ENCODE measurements around the gene VAV1.
"Not testable (repeated sequence)": the region's sequence is repeated elsewhere in the genome, so short reads cannot be mapped to it uniquely, and the experiment has no call there.

VAV1 gene

DNA sequence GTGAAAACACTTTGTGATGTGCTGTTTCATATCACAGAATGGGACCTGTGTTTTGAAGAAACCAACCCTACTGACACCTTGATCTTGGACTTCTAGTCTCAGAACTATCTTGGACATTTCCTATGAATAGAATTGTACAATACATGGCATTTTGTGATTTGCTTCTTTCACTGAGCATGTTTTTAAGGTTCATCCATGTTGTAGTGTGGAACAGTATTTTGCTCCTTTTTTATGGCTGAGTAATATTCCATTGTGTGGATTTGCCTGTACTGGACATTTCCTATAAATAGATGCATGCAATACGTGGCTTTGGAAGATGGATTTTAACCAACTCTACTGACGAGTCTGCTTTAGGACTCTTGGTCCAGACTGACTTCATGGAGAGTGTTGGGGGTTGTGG lies 46.8 kb downstream of the VAV1 start:
- DNase-seq, result no peak

DNA sequence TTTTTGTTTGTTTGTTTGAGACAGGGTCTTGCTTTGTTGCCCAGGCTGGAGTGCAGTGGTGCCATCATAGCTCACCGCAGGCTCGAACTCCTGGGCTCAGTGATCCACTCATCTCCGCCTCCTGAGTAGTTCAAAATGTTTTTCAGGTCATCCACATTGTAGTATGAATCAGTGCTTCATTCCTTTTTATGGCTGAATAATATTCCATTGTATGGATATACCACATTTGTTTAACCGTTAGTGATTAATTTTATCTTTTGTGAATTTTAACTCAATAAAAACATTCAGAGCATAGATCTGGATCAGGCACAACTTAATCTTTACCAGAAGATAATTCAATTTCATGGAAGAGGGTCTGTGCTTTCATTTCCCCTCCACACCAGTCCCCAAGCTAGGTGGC lies 47.7 kb downstream of the VAV1 start:
- no peak for DNase-seq

DNA sequence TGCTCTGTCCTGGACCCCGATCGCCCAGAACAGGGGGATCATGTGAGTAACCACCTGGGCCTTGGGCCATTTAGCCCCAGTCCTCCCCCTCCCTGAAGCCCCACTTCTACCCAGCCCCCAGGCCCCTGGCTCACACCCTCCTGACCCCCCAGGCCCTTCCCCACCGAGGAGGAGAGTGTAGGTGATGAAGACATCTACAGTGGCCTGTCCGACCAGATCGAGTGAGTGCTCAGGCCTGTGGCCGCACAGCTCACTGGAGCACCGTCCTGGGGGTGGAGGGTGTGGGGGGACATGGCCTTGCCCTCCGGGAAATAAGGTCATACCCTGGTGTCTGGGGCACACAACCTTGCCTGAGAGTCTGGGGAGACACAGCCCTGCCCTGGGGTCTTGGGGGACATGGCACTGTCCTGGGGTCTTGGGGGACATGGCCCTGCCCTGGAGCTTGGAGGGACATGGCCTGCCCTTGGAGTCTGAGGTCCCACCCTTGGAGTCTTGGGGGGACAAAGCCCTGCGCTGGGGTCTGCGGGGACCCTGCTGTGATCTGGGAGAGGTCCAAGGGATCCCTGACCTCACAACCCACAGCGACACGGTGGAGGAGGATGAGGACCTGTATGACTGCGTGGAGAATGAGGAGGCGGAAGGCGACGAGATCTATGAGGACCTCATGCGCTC lies 49.3 kb downstream of the VAV1 start:
- DNase-seq, result no peak

DNA sequence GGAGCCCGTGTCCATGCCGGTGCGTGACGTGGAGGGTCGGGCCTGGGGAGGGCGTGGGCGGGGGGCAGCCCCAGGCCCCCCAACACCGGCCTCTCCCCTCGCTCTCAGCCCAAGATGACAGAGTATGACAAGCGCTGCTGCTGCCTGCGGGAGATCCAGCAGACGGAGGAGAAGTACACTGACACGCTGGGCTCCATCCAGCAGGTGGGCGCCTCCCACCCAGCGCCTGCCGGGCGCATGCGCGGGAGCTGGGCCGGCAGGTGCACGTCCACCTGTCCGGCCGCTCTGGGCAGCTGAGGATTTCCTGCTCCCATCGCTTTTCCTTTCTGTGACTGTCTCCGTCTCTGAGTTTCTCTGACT lies 49.8 kb downstream of the VAV1 start:
- no peak for DNase-seq

DNA sequence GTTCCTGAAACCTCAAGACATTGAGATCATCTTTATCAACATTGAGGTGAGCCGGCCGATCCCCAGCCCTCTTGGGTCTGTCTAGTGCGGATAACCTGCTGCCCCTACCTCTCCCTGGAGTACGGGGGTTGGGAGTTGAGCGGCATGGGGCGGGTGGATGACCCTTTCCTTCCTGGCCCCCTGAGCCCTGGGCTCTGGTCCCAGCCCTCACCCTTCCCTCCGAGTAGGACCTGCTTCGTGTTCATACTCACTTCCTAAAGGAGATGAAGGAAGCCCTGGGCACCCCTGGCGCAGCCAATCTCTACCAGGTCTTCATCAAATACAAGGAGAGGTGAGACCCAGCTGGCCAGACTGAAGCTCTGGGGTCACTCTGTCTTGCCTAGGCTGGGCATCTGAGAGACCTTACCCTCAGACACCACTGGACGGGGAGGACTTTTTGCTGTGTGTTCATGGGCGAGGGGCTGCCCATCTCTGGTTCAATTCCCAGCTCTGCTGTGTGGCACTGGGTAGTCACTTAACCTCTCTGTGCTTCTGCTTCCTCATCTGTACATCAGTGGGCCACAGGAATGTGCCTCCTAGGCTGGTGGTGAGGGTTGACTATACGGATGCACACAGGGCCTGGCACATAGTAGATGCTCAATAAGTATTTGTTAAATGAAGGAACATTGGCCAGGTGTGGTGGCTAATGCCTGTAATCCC lies 52.7 kb downstream of the VAV1 start:
- DNase-seq, result no peak

DNA sequence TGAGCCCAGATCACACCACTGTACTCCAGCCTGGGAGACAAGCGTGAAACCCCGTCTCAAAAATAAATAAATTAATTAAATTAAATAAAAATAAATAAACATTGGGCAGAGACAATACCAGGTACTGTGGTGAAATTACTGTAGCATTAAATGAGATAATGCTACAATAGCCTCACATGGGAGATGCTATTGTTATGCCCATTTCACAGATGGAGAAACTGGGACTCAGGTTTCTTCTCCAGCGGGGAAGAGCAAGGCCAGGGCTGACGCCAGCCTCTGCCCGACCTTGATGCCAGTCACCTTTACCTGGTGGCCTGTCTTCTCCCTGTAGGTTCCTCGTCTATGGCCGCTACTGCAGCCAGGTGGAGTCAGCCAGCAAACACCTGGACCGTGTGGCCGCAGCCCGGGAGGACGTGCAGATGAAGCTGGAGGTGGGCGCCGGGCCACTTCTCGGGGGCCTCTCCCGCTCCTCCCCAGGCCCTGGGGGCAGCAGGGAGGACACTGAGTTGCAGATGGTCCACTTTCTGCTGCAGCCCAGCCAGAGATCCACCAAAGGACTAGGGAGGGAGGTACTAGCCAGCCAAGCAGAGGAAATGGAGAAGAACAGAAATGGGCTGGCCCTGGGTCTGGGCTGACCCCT lies 53.9 kb downstream of the VAV1 start:
- DNase-seq, result no peak

DNA sequence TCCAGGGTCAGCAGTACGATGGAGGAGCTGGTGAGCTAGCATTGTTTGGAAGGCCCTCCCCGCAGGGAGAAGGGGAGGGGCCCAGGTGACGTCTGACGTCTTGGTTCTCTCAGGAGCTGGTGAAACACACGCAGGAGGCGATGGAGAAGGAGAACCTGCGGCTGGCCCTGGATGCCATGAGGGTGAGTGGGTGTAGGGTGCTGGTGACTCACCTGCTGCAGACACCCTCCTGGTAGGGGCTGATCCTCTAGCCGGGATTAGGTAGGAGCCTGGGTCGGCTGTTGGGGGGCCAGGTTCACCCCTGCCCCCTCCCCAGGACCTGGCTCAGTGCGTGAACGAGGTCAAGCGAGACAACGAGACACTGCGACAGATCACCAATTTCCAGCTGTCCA lies 55.8 kb downstream of the VAV1 start:
- DNase-seq, result no peak

DNA sequence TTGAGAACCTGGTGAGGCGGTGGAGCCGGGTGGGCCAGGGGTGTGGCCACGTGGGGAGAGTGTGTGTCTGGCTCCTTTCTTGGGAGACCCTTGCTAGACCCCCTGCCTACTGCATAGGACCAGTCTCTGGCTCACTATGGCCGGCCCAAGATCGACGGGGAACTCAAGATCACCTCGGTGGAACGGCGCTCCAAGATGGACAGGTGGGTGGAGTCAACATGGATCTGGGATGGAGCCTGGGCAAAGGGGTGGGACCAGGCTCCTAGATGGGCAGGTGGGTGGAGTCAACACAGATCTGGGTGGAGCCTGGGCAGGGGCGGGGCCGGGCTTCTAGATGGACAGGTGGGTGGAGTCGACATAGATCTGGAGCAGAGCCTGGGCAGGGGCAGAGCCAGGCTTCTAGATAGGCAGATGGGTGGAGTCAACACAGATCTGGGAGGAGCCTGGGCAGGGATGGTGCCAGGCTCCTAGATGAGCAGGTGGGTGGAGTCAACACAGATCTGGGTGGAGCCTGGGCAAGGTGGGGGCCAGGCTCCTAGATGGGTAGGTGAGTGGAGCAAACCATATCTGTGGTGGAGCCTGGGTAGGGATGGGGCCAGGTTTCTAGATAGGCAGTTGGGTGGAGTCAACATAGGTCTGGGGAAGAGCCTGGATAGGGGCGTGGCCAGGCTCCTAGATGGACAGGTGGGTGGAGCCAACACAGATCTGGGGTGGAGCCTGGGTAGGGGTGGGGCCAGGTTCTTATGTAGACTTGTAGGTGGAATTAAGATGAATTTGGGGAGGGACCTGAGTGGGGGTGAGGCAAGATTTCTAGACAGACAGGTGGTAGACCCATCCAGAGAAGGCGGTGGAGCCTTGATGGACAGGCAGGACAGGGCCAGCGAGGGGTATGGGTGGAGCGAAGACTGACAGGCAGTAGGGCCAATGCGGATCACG lies 56.5 kb downstream of the VAV1 start:
- peak; percentile 35 for DNase-seq

DNA sequence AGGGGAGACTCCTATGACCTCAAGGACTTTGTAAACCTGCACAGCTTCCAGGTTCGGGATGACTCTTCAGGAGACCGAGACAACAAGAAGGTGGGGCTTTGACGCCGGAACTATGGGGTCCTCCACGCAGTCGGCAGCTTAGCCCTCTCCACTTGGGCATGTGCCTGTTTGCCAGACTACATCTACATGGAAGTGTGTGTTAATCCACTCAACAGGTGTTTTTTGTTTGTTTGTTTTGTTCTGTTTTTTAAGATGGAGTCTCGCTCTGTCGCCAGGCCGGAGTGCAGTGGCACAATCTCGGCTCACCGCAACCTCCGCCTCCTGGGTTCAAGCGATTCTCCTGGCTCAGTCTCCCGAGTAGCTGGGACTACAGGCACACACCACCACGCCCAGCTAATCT lies 57.3 kb downstream of the VAV1 start:
- not testable (repeated sequence) for DNase-seq

DNA sequence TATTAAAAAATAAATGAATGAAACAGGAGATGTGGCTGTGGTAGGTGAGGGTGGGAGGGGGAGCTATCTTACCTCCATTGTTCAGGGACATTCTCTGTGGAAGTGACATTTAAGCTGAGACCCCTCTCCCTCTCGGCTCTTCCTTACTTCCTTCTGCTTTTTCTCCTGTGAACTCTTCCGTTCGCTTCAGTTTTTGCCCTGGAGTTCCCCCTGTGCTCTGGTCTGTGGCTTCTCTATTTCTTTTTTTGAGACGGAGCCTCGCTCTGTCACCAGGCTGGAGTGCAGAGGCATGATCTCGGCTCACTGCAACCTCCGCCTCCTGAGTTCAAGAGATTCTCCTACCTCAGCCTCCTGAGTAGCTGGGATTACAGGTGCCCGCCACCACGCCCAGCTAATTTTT lies 58.6 kb downstream of the VAV1 start:
- not testable (repeated sequence) for DNase-seq

DNA sequence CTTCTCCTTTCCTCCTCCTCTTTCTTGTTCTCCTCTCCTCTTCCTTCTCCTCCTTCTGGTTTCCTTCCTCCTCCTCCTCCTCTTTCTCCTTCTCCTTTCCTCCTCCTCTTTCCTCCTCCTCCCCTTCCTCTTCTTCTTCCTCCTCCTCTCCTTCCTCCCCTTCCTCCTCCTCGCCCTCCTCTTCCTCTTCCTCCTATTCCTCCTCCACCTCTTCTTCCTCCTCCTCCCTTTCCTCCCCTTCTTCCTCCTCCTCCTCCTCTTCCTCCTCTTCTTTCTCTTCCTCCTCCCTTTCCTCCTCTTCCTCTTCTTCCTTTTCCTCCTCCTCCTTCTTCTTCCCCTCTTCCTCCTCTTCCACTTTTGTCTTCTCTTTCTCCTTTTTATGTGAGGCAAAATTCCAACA lies 59.9 kb downstream of the VAV1 start:
- no peak for DNase-seq

DNA sequence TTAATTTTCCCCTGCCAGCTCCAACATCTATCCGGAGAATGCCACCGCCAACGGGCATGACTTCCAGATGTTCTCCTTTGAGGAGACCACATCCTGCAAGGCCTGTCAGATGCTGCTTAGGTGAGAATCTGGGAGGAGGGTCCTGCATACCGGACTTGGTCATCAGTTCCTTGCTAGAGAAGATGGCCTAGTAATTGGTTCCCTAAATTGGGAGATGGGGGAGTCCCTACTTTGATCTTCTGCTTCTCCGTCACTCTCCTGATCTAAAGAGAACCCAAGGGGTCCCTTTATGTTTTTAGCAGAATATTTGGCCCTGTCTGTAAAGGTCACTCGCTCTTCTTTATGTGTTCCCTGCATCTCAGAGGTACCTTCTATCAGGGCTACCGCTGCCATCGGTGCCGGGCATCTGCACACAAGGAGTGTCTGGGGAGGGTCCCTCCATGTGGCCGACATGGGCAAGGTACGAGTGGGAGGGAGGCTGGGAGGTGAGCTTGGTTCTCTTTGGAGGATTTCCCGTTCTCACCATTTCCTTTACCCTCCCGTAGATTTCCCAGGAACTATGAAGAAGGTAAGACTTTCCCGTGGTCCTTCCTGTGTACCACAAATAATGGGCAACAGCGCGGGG lies 60.8 kb downstream of the VAV1 start:
- DNase-seq, result no peak

DNA sequence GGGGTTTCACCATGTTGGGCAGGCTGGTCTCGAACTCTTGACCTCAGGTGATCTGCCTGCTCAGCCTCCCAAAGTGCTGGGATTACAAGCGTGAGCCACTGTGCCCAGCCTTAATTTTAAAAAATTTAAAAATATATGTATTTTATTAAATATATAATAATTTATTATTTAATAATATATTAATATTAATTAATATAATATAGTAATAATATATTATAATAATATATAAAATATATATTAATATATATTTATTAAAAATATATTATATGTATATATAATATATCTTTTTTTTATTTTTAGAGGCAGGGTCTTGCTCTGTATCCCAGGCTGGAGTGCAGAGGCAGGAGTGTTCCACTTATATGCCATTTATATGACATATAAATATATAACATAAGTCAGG lies 61.9 kb downstream of the VAV1 start:
- no peak for DNase-seq

DNA sequence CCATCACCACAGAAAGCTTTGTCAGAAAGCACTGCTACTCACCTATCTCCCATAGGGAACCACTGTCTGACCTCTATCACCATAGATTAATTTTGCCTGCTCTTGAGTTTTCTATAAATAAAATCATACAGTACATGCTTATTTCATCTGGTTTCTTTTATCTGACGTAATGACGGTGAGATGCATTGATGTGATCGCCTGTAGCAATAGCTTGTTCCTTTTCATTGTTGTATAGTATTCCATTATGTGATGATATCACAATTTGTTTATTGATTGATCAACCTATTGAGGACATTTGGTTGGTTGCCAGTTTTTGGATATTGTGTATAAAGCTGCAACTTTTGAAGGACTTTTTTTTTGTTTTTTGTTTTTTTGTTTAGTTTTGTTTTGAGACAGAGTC lies 63.0 kb downstream of the VAV1 start:
- DNase-seq, result no peak

DNA sequence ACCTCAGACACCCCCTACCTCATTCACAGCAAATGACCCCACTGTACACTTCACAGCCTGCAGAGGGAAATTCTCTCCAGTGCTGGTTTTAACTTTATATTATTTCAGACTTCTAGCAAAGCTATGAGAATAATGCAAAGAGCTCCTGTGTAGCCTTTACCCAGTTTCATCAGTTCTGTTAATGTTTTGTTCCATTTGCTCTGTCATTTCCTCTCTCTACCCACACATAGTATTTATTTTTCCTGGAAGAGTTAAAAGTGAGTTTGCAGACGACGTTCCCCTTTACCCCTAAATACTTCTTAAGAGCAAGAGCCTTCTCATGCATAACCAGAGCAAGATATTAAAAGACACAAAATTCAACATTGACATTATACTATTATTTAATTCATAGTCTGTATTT lies 65.0 kb downstream of the VAV1 start:
- DNase-seq, result no peak

DNA sequence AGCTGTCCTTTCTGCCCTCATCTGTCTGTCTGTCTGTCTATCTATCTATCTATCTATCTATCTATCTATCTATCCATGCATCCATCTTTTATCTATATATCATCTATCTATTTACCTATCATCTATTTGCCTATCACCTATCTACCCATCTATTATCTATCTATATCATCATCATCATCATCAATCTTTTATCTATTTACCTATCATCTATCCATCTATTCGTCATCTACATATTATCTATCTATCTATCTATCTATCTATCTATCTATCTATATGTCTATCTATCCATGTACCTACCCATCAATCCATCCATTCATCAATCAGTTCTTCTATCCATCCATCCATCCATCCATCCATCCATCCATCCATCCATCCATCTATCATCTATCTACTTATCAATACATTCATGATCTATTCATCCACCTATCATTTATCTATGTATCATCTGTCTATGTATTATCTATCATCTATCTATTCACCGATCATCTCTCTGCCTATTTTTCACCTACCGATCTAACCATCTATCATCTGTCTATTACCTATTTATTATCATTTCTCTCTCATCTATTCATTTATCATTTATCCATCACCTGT lies 65.7 kb downstream of the VAV1 start:
- no peak for DNase-seq

DNA sequence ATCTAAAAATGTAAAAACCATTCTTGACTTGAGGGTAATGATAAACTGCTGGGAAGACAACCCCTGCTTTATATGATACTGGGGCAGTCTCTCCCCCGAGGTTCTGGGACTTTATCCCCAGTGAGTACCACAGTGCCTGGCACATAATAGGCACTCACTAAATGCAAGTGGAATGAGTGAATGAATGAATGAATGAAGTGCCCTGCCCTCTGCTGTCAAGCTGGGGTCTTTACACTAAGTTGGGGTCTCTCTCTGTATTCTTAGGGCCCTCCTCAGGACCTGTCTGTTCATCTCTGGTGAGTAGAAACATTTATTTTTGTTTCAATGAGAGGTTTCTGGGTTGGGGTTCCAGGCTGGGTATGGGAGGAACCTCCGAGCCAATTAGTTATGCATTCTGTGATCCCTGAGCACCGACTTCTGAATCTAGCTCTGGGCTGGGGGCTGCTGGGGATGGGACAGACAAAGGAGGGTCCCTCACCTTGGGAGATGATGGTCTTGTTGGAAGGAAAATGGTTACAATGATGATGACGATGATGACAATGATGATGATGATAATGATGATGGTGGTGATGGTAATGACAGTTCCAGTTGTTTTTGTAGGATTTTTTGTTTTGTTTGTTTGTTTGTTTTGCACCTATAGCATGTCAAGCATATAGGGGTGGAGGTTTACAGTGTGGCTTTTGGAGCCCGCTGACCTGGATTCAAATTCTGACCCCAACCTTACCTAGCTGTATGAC lies 70.5 kb downstream of the VAV1 start:
- no peak for DNase-seq

DNA sequence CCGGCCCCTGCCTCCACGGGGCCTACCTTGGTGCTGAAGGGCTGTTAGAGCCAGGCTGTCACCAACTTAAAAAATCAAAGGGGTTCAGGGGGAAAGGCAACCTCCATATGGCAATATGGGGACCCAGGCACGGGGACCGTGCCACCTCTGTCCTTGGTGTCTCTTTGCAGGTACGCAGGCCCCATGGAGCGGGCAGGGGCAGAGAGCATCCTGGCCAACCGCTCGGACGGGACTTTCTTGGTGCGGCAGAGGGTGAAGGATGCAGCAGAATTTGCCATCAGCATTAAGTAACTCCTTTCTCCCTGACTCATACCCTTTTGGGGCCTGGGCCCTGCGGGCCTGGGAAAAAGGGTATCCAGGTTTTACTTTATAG lies 75.3 kb downstream of the VAV1 start:
- DNase-seq, result no peak

DNA sequence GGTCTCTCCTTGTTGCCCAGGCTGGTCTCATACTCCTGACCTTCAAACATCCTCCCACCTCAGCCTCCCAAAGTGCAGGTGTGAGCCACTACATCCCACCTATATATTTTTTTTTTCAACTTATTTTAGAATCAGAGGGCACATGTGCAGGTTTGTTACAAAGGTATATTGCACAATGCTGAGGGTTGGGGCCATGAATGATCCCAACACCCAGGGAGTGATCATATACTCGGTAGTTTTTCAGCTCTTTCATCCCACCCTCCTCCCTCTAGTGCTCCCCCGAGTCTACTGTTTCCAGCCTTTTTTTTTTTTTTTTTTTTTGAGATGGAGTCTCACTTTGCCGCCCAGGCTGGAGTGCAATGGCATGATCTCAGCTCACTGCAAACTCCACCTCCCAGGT lies 76.5 kb downstream of the VAV1 start:
- no peak for DNase-seq

DNA sequence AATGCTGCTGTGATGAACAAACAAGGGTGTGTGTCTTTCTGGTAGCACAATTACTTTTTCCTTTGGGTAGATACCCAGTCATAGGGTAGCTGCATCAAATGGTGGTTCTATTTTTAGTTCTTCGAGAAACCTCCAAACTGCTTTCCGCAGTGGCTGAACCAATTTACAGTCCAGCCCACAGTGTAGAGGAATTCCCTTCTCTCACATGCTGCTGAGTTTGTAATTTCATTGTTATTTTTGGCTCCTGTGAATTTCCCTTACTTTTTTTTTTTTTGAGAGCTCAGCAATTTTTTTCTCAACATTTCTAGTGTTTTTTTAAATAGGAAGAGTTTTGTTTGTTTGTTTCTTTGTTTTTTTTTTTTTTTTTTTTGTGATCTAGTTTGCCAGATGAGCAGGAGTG lies 77.4 kb downstream of the VAV1 start:
- DNase-seq, result no peak

DNA sequence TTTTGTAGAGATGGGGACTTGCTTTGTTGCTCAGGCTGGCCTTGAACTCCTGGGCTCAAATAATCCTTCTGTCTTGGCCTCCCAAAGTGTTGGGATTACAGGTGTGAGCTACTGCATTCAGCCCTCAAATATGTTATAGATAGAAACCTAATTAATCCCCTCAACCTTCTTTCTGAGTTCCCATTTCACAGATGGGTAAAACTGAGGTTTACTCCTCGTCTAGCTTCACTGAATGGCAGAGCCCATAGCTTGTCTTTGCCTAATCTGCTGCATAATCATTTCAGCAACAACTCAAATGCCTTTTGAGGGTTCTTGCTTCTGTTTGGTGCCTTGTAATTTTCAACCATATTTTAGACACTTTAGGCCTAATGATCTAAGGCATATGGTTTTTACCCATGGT lies 78.9 kb downstream of the VAV1 start:
- no peak for DNase-seq

DNA sequence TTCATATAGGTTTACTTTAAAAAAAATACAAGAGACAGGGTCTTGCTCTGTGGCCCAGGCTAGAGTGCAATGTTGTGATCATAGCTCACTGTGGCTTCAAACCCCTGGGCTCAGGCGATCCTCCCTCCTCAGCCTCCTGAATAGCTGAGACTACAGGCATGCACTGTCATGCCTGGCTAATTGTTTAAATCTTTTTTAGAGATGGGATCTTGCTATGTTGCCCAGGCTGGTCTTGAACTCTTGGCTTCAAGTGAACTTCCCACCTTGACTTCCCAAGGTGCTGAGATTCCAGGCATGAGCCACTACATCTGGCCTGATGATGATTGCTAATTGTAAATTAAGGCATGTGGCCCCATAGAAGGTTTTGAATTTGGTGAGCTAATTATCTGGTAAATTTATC lies 79.5 kb downstream of the VAV1 start:
- DNase-seq, result no peak

Data from CD4-positive, alpha-beta T cell treated with Interleukin-12 subunit alpha and Interleukin-12 subunit beta, for 1 hour (primary cell).